GM18951 (cell line): ENCODE data around the gene NOL11.

Experiments used
- POLR2A ChIP-seq: IDR thresholded peaks from 4 replicates; pipeline ENCODE4 v1.6.1; 2011; ENCODE audit warnings: mild to moderate bottlenecking; ENCODE audit not compliant: insufficient read length, insufficient read depth; ENCODE audit errors: extremely low read depth
- in situ Hi-C: fragments of 300-500 bp; cut with MboI; formaldehyde crosslinking; loops from one replicate; pipeline ENCODE4 v1.12.0; 2022; ENCODE audit warnings: low sequenced_read_pairs, mixed read lengths, inconsistent platforms; ENCODE audit not compliant: unreplicated experiment

Gene NOL11

GRCh38 chr17:67717624-67718324, at the start of gene NOL11:
NOL11 (plus strand) TSS chr17:67717936; CDS start chr17:67717948, 12 bp downstream.
- peak; percentile 93 for TF ChIP-seq POLR2A
- in situ Hi-C loops, result no loop called here

DNA sequence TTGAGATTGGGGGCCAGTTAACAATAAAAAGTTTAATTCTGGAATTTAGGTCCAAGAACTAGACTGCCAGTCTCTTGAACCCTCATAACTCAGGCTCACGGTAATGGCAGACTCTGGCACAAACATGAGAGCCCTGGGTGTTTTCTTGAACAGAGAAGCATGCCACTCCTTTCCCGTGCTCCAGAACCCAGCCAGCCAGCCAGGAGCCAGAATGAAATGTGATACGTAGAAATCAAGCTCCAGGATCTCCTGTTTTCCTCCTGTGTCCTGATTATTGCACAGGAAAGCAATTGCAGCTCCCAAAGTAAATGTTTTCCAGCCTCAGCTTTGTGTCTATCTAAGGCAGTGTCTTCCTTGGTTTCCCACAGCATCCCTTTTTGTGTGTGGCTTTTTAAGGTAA, 46.2 kb upstream of the NOL11 start:
- no peak for TF ChIP-seq POLR2A
- in situ Hi-C loops, result no loop called here

GRCh38 chr17:67672592-67673335, 45.0 kb upstream of the NOL11 start:
- no peak for TF ChIP-seq POLR2A
- in situ Hi-C loops, result no loop called here

GRCh38 chr17:67675481-67675880, 42.3 kb upstream of the NOL11 start:
- in situ Hi-C loops, result no loop called here
- no peak for TF ChIP-seq POLR2A

- in situ Hi-C loops, result no loop called here
- TF ChIP-seq POLR2A, result no peak
Measured at GRCh38 chr17:67676305-67676704, 41.4 kb upstream of the NOL11 start.

- TF ChIP-seq POLR2A, result no peak
- in situ Hi-C loops, result no loop called here
Measured at GRCh38 chr17:67678414-67678813, 39.3 kb upstream of the NOL11 start.

DNA sequence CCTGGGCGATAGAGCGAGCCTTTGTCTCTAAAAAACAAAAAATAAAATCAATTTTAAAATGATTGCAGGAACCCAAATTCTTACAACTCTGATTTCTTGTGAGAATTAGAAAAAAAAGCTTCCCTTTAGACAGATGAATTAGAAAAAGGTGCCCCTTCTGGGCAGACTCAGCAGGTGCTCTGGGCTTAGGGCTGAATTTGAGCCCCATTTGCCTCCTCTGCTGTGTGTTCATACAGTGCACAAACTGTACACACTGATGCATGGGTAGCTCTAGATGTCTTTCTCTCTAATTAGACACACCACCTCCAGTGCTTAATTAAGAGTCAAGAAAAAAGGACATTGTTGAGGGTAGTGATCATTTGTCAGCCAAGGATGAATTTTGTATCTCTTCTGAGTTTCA, 38.5 kb upstream of the NOL11 start:
- in situ Hi-C loops, result no loop called here
- TF ChIP-seq POLR2A, result no peak

GRCh38 chr17:67679721-67680120, 38.0 kb upstream of the NOL11 start:
- in situ Hi-C loops, result no loop called here
- TF ChIP-seq POLR2A, result no peak

DNA sequence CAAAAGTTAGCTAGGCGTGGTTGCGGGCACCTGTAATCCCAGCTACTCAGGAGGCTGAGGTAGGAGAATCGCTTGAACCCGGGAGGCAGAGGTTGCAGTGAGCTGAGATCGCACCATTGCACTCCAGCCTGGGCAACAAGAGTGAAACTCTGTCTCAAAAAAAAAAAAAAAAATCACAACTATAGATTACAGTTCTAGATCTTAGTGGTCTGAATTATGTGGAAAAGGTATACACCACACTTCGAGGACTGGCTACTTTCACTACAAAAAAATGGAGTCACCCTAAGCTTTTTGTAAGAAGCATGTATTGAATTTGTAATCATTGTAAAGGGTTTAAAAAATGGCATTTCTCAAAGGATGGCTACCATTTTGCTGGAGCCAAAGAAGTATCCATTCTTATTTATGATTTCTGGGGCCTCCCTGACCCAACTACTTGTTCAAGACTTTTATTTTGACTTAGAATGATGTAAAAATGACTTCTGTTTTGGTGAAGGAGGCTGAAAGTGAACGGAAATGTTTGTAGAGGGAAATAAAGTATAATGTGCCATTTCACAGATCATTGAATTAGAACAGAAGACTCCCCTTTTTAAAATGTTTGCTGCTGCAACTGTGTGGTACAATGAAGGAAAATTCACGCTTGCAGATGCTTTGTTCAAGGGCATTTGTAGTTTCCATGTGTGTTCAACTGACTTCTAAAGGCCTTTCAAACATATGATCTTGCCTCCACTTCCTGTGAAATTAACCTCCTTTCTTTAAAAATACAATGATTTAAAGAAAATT, 37.1 kb upstream of the NOL11 start:
- in situ Hi-C loops, result no loop called here
- no peak for TF ChIP-seq POLR2A

DNA sequence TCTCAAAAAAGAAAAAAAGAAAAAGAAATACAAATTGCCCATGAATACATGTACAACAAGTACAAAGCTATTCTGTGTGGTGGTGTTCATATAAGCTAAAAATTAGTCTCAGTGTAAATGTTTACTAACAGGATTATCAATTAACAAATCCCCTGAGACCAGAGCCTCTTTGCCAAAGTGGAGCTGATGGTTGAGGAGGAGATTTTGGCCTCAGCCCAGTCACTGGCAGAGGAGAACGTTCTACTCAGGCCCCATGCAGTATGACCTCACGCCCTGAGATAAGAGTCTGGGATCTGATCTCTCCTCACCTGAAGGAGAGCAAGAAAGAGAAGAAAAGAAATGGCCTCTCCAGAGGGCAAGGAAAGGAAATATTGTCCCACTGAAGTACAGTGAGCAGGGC, 35.5 kb upstream of the NOL11 start:
- TF ChIP-seq POLR2A, result no peak
- in situ Hi-C loops, result no loop called here

- in situ Hi-C loops, result no loop called here
- no peak for TF ChIP-seq POLR2A
Measured at GRCh38 chr17:67685351-67685750, 32.4 kb upstream of the NOL11 start.

GRCh38 chr17:67686241-67686640, 31.5 kb upstream of the NOL11 start:
- in situ Hi-C loops, result no loop called here
- no peak for TF ChIP-seq POLR2A

DNA sequence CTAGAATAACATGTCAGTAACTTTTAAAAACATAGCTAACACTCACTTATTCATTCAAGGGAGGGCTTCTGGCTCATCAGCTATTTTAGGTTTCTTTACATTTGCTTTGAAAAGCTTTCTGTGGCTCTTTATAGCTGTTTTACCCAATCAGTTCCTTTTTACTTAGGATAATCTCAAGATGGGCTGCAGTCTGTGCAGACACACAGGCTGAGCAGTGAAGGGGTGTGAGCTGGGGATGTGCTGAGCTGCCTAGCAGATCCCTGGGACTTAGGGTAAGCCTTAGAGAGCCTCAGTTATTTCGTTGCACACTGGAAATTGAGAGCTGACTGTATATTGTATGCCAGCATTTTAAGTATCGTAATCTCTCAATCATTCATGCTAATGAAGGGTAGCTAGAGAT, 30.2 kb upstream of the NOL11 start:
- TF ChIP-seq POLR2A, result no peak

More for the DNA sequence above, 30.2 kb upstream of the NOL11 start:
- in situ Hi-C loops, result no loop called here
